Activated naive CD4-positive, alpha-beta T cell treated with anti-CD3 and anti-CD28 coated beads for 36 hours (primary cell): Measurements from ENCODE around the gene BTNL2. TPM values are rescaled to one million over a fixed set of nuclear protein-coding genes. Genes with fewer than 3 reads are reported as not detected.

Source experiments
- CTCF ChIA-PET: fragments of 350-600 bp; sonication (Branson Sonifier 250); formaldehyde crosslinking; loops from one replicate; lab custom pipeline; 2021; ENCODE audit warnings: antibody characterized with exemption; lab: Charles Lee
- DNase-seq: peaks from one replicate; pipeline ENCODE4 v3.0.0-alpha.2; 2020
- H3K27ac Mint-ChIP-seq: one replicate; pipeline ENCODE4 v1.8.0; 2021; ENCODE audit warnings: mild to moderate bottlenecking, mixed read lengths
- H3K27me3 Mint-ChIP-seq: one replicate; pipeline ENCODE4 v1.8.0; 2021; ENCODE audit warnings: low read depth, mixed read lengths
- H3K36me3 Mint-ChIP-seq: one replicate; pipeline ENCODE4 v1.8.0; 2021; ENCODE audit warnings: low read depth, mixed read lengths
- H3K4me1 Mint-ChIP-seq: one replicate; pipeline ENCODE4 v1.8.0; 2021; ENCODE audit warnings: low read depth, mixed read lengths
- H3K4me3 Mint-ChIP-seq: one replicate; pipeline ENCODE4 v1.8.0; 2021; ENCODE audit warnings: mild to moderate bottlenecking, moderate library complexity, mixed read lengths
- H3K9me3 Mint-ChIP-seq: one replicate; pipeline ENCODE4 v1.8.0; 2021; ENCODE audit warnings: mixed read lengths
- intact Hi-C: fragments of 100-400 bp; cut with micrococcal nuclease; formaldehyde crosslinking; loops from one replicate; pipeline ENCODE4 v1.15.1; 2023
- total RNA-seq, 2 experiments: library from RNA; stranded (reverse); gene quantifications; one replicate each; pipeline ENCODE4 v1.2.3, GENCODE V29; 2021

BTNL2 gene
- total RNA-seq, 2 experiments from 2014 or later = not detected

DNA sequence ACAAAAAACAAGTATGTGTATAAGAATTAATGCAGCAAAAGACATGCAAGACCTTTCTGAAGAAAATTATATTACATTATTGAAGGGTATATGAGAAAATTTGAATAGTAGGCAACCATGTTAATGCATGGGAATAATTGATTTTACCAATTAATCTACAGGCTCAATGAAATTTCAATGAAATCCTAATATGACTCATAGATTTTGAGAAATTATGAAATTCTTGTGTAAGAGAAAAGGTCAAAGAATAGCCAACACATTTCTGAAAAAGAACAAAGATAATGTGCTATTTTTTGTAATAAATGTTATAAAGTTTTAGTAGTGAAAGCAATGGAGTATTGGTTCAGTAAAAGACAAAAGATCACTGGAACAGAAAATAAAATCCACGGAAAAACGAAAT lies 53.6 kb downstream of the BTNL2 start:
- no peak overlapping the region for H3K27ac Mint-ChIP-seq
- H3K9me3 Mint-ChIP-seq = no peaks in the 10 kb centered on the region
- no peak for DNase-seq
- H3K4me1 Mint-ChIP-seq = no peaks in the 10 kb centered on the region
- CTCF ChIA-PET = no interaction called here
- no peak overlapping the region for H3K4me3 Mint-ChIP-seq
- no peaks in the 10 kb centered on the region for H3K36me3 Mint-ChIP-seq
- intact Hi-C loops = no loop called here
- peaks cover 9% of the 10 kb centered on the region for H3K27me3 Mint-ChIP-seq

Other genes starting within 250 kb of the BTNL2 start
- gene EGFL8, start 242.6 kb downstream of the BTNL2 start, total RNA-seq = 1 to 10 TPM; 6.1 to 9.5 TPM
- 10 to 100 TPM; 25.8 to 26.5 TPM for gene AGPAT1, start 231.1 kb downstream of the BTNL2 start, total RNA-seq
- 10 to 100 TPM; 39.5 to 39.9 TPM for gene RNF5, start 228.8 kb downstream of the BTNL2 start, total RNA-seq
- gene AGER, start 222.9 kb downstream of the BTNL2 start, total RNA-seq = 10 to 100 TPM; 15.6 to 17.0 TPM
- gene PBX2, start 217.0 kb downstream of the BTNL2 start, total RNA-seq = 10 to 100 TPM; 46.5 to 47.7 TPM
- gene GPSM3, start 214.5 kb downstream of the BTNL2 start, total RNA-seq = 10 to 100 TPM; 71.8 to 72.1 TPM
- gene NOTCH4, start 183.1 kb downstream of the BTNL2 start, total RNA-seq = under 1 TPM in 1 of 2 experiments, not detected in 1; 0.50 TPM
- not detected for gene TSBP1, start 35.3 kb downstream of the BTNL2 start, total RNA-seq
- 1 to 10 TPM; 1.1 to 1.6 TPM for gene HLA-DRA, start 32.7 kb upstream of the BTNL2 start, total RNA-seq
- under 1 TPM; 0.33 to 0.42 TPM for gene HLA-DRB5, start 123.1 kb upstream of the BTNL2 start, total RNA-seq
- gene HLA-DRB1, start 182.7 kb upstream of the BTNL2 start, total RNA-seq = 1 to 10 TPM; 4.1 to 4.2 TPM
- gene HLA-DQA1, start 230.2 kb upstream of the BTNL2 start, total RNA-seq = under 1 TPM; 0.81 to 0.93 TPM